ENCODE measurements around the gene CAPZB.

The CAPZB gene

DNA sequence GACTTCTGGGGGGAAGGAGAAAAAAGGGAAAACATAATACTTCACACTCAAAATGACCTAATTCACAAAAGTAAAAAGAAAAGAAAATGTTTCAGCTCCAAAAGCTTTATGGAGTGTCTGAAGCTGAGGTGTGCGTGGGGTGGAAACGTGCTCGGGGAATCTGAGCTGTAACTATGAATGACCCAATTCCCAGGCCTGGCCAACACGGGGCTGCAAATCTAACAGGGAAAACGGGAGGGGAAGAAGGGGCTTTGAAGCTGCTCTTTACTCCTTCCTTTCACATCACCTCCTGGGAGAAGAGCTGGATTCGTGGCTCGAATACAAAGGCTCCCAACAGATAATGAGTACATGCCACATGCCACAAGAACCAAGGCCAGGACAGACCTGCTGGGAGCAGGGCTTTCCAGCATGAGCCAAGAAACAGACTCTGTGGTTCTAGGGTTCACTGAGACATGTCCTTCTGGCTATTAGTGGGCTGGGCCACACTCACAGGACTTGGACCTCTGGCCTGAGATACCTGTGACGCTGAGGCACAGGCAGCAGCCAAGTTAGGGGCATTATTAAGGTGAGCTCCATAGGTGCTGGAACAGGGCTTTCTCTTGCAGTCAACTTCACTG lies 121.7 kb downstream of the CAPZB start:
- no peak for DNase-seq

DNA sequence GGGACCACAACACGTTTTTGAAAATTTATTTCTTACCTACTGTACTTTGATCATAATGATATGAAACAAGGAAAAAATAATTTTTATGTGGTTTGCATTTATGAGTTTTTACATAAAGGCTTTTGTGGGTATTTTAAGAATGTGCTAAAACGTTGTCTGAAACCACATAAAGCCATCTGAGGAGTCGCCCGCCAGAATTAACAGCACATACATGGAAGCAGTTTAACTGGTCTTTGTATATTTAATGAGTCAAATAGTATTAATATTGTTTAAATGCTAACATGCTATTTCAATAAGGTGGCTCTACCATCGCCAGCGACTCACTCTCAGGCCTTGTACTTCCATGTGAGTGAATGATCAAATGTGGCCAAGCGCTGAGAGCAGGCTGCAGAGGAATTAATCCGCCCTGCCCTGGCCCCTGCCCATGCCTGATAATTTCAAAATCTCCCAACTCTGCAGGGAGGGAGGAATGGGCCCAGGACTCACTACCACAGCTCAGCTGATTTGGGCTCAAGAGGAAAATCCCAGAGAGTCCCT lies 123.7 kb downstream of the CAPZB start:
- DNase-seq, result no peak

DNA sequence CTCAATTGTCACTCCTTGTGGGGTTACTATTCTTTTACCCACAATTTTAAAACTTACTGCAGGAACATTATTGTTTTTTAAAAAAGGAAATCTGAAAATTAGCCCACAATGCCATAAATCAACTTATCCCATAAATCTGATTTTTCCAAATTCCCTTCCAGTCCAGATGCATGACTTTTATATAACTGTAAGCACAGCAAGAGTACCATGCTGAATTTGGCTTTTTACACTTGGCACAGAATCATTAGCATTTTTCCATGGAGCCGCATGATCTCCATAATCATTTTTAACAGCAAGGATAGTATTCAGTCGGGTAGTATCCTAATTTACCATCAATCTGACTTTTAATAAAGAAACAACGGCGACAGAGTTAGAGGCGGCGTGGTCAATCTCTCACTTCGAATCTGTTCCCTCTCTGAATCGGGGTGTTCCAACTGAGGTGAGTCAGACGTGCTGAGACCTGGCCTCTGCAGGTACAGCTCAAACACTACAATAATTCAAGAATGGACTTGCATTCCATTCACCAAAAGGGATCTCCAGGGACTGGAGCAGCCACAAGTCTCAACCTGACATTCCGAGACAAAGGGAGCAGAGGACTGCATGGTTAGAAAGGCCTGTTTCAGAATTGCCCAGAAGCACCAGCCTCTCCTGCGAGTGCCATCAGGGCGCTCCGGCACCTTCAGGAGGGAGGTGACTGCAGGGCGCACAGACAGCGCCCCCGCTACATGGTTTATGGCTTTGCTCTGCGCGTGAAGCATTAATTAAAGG lies 124.3 kb downstream of the CAPZB start:
- DNase-seq, result no peak

DNA sequence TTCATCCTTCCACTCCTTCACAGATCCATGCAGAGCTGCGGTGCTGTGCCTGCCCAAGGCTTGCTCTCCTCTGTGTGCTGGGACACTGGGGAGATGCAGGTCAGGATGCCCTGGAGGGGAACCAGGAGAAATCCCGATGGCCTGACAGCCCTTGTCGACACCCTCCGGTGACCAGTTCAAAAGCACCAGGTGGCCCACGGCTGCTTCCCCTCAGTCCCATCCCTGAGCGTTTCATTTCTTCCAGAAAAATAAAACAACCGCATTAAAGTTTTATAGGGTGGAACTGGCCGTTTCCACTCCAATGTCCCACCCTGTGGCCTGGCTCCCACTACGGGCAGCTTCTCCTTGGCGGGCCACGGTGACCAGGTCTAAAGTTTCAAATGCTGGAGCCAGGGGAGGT lies 124.9 kb downstream of the CAPZB start:
- no peak for DNase-seq

DNA sequence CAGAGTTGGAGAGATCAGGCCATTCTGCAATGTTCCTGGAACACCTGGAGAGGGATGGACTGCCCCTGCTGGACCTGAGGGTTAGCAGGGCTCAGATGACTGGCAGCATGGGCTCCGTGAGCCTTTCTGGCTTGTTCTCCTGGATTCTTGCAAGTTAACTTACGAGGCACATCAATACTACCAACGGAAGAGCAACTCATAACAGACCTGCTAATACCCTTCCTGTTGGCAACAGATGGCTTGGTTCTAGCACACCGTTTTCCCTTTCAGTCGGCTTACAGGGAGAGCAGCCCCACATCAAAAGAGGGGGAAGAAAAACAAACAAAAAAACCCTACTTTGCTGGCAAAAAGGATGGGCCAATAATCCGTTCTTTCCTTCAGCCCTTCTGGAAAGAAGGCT lies 125.3 kb downstream of the CAPZB start:
- DNase-seq, result no peak

DNA sequence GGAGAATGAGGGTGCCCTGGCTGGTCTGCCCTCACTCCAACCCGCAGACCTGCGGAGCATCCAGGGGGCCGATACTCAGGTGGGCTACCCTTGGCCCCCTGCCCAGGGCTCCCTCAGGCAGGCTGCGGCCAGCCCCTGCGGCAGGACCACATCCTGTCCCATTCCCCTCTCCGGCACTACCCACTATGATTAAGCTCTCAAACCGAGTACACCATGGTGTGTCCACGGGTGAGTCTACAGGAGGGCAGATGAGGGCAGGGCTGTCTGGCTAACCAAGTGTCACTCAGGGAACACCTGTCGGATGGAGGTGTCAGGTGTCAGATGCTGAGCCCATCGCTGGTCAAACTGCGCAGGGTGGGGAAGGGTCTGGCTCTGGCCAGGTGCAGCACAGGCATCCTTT lies 126.0 kb downstream of the CAPZB start:
- no peak for DNase-seq

DNA sequence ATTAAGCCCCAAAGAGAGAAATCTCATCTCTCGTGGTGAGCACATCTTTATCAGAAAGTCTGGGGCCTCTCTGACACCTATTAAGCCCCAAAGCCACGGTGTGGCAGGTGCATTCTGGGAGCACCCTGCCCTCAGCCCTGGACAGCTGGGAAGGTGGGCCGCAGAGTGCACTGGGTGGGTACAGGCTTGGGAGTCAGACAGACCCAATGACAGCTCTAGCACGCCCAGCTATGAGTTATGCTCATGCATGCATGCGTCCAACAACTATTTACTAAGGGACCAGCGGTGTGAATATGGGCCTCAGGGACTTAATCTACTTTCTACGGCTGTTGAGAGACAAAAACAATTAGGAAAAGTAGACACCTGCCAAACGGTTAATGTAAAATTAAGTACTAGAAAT lies 126.6 kb downstream of the CAPZB start:
- no peak for DNase-seq

DNA sequence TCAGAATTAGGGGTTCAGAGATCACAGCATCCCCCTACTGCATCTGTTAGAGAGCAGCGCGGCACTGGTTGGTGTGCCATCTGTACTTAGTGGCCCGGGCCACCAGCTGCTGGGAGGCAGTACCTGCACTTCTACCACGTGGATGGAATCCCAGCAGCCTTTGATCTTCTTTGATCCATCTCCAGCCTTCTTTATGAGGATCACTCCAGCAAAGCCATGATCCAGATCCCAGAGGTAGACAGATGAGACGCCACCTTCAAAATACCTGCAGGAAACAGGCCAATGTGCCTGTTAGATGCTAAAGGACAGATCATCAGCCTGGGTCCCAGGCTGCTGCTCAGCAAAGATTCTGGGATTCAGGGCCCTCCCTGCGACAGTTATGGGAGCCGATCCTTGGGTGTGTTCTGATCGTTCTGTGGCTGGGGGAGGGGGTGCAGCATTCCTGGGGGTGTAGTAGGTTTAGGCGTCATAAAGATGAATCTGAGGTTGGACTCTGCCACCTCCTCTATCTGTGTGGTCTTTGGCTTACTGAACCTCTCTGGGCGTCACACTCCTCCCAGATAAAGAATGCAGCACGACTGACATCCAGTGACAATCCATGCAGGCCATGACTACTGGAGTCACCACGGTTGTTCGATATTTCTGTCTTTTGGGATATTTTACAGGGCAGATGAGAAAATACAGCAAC lies 127.9 kb downstream of the CAPZB start:
- no peak for DNase-seq

DNA sequence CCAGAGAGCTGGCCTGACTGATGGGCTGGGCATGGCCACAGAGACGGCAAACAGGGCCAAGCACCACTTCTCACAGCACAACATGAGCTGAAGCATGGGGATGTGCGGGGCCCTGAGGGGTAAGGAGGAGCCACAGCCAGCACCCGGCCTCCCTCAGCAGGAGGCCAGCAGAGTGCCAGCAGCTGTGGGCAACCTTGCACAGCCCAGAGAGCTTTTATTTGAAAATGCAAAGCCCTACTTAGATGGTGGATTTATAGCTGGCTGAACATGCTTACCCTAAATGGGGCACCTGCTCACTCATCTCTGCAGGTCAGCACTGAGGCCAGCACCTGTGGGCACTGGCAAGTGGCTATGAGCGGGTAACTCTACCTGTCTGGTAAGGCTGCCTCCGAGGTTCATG lies 129.1 kb downstream of the CAPZB start:
- no peak for DNase-seq

DNA sequence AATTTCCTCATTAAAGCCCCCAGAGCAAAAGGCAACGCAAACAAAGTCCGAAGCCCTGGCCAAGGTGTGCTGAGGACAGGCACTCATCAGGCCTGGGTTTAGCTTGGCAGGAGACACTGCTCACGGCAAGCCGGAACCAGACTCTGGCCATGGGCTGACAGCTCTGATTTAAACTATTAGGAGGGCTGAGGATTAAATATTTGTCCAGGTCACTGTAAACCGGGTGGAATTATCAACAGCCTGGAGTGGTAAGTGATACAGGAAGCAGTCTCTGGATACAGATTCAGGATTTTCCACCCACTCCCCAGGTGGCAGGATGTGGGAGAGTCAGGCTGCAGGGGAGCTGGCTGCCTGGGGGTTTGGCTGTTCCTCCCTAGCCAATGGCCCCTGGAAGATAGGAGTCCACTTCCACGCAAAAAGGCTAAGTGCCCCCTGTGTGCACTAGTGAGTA lies 130.8 kb downstream of the CAPZB start:
- DNase-seq, result no peak

DNA sequence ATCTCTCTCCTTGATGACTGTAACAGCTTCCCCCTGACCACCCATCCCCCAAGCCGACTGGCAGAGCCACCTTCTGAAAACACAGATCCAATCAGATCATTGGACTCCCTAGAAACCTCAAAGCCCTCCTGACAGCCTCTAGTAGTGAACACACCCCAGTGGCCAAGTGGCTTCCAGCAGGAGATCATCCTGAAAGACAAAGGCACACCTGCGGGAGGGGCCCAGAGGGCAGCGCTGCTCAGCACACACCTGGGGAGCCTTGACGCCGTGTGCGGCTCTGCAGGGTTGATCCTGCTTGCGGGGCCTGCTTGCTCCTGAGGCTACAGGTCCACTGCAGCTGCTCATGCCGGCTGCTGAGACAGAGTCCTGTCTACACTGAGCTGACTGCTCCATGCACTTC lies 131.7 kb downstream of the CAPZB start:
- DNase-seq, result no peak

DNA sequence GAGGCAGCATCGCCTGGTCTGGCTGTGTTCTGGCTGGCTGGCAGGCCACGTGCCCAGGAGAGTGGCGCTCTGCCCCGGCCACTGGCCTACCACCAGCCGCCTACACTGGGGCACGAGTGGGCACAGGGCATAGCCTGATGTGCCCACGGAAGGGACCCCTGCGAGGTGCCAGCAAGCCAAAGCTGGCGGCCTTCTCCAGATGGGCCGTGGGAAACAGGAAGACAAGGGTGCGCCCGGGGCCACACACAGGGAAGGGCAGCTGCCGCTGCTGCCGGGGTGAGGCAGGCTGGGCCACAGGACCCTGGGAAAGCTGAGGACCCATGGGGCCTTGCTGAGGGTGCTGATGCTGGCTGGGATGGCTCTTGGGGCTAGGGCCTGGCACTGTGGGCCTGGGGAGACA lies 132.5 kb downstream of the CAPZB start:
- DNase-seq, result no peak

DNA sequence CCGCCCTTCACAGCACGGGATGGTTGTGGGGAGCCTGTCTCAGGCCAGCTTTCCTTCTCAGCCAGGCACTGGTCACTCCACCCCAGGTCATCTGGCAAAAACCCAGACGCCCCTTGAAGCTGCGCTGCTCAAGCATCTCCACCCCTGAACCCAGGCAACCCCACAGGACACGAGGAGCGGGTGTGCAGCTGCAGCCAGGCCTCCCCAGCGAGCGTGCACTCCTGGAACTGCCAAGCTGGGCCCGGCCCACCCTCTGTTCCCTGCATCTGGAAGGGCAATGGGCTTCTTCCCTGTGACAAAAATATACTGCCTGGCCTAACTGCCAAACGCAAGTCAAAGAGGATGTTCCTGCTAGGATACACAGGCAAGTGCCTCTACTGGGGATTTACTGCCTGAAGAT lies 133.5 kb downstream of the CAPZB start:
- no peak for DNase-seq

DNA sequence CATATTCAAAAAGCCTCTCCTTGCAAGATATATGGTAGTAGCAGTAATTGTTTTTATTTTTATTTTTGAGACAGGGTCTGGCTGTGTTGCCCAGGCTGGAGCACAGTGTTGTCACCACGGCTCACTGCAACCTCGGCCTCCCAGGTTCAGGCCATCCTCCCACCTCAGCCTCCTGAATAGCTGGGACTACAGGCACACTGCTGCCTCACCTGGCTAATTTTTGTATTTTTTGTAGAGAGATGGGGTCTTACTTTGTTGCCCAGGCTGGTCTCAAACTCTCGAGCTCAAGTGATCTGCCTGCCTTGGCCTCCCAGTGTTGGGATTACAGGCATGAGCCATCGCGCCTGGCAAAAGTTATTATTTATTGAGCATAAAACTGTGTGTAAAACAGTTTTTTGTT lies 134.8 kb downstream of the CAPZB start:
- DNase-seq, result no peak

DNA sequence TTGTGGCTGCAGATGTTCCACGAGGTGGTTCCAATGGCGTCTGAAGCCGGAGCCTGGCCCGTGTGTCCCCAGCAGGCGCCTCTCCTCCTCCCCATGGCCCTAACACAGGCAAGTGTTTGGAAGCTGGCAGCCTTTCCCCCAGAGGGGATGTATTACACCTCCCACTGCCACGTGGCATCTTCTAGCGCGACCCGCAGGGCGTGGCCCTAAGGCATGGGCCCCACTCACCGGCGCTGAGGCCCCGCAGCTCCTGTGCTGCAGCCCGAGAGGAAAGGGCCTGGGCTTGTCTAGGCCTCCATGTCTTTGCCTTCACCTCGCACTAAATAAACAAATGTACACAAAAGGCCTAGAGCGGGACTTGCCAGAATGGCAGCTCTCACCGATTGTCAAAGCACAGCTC lies 135.3 kb downstream of the CAPZB start:
- DNase-seq, result no peak

DNA sequence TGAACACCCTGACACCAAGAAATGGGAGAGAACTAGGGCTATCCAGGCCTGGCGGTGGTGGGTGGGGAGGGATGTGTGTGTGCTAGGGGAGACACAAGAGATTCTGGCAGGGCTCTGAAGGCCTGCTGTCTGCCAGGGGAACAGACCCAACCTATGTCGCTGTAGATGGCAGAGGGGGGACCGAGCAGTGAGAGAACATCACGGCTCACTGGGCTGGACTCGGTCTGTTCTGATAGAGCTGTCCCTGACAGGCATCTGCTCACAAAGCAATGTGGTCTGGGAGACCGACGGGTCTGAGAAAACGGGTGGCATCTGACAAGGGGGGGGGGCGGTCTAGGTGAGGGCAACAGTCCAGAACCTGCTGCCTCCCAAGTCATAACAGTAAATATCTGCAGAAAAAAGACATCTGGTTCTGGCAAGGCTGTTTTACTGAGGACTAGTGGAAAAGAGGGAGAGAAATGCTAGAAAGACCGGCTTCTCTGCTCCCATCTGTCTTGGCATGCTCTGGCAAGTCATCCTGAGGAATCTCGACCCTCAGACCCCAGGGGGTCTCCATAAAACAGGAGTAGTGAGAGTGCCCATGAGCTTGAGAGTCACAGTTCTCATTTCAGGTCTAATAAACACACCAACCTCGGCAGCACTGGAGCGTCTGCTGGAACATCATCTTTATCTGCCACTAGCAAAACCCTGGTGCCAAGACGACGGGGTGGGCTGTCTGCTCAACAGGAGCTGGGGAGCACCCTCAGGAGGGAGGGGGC lies 136.7 kb downstream of the CAPZB start:
- no peak for DNase-seq

DNA sequence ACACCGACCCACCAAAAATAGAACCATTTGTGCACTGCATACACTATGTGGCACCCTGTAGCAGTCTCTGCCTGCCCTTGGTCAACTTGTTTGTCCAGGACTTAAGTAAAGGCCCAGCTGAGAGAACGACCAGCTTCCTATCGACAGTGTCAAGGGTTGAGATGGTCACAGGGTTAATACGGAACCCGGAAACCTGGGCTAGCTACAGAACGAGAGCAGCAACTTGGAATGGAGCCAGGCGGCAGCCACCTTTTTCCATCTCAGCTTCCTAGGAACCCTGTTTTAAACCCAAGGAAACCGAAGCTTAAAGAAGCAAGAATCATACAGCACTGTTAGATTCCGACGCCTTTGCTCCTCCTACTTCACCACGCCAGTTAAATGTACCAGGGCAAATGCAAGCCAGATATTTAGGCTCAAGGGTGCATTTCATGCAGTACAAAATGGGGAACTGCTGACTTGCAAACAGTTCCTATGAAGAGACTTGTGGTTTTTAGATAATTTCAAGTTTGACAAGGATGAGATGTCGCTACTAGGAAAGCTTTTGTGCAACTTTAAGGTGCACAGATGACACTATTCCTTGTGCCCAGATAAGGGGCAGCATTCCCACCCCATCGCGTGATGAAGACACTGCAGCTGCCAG lies 137.7 kb downstream of the CAPZB start:
- no peak for DNase-seq

DNA sequence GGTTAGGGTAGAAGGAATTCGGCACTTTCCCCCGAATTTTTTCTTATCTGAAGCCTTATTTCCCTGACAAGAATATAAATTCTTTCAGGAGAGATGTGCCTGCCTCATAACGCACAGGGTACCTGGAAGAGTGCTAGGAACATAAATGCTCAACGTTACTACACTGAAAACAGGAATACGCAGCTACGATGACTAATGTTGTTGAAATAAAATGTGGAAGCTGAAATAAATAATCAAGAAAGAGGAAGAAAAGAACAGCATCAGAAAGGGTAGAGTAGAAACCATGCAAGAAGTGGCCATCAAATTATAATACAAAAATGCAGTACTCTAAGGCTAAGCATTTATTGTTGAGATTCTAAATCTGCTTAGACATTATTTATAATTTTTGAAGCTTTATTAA lies 139.3 kb downstream of the CAPZB start:
- no peak for DNase-seq

DNA sequence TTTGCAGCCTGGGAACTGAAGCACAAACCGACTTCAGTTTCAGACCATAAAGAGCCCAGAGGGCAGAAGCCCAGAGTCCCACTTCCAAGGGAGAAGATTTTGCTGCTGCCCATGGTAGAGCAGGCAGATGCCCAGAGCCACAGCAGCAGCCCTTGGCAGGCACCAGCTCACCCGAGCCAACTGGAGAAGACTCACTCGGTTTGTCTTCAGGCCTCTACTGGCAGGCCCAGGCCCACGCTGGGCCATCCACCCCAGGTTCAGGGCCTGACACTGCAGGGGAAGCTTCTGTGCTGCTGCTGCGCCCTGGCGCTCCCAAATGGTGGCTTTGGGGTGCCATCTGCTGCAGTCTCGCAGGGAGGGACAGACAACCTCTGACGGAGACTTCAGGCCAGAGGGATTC lies 139.9 kb downstream of the CAPZB start:
- DNase-seq, result no peak

DNA sequence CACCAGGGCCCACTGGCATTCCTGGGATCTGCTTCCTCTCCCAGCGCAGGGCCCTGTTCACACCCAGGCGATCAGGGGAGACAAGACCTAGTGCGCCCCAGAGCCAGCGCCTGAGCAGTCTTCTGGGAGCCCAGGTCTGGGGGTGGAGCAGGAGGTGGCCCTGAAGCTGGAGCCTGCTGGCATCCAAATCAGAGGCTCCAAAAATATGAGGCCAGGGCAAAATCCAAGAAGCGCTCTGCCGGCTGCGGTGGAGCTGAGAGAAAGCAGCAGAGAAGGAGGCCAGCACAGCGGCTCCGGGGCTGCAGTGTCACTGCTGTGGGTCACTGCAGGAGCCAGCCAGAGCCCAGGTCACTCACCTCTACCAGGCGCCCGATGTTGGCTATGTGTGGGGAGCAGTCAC lies 140.5 kb downstream of the CAPZB start:
- DNase-seq, result no peak

DNA sequence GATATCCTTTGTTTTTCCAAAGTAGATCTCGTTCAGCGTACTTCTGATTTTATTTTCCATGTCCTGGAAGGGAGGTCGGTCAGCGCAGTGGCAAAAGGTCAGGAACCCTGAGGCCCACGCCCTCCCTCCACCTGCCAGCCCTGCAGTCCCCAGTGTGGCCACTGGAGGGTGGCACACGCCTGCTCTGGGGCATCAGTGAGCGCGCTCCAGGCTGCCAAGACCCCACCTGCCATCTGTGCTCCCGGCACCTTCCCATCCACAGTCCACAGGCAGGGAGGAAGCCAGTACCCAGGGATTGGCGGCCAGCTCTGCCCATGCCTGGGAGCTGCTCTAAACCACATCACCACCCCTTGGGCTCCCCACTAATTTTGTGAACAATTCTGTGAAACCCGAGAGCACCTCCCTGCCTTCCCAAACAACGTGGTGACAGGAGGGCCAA lies 140.9 kb downstream of the CAPZB start:
- DNase-seq, result no peak

DNA sequence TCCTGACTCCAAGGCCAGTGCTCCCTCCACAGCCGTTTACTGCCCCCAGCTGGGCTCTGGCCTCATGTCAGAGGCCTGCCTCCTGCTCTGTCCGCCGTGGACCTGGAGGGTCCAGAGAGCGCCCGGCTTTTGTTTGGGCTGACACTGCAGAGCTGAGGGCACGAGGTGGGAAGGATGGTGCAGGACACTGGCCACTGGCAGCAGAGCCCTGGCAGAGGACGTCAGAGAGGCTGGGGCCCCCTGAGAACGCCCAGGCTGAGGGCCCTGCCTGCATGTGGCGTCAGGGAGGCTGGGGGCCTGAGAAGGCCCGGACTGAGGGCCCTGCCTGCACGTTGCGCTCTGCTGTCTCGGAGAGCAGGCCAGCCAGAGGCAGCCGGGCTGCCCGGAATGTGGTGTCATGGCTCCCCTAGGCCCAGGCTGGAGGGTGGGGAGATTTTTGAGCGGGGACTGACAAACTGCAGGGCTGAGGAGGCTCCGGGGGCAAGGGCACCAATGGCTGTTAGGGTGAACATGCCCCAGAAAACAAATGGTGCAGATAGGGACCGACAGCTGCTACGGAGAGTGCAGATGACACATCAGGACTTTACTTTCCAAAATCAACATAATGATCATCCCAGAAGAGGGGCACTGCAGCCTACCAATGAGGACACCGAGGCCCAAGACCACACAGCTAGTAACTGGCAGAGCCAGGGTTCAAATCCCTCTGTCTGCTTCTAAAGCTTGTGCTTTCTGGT lies 141.6 kb downstream of the CAPZB start:
- DNase-seq, result no peak
